Keratinocyte (primary cell): ENCODE measurements around the gene SHISA5.

Experiments used
- CTCF ChIP-seq, 3 experiments: IDR thresholded peaks in 1 of 3; conservative IDR thresholded peaks in 1 of 3; optimal IDR thresholded peaks in 1 of 3; 2 replicates in 2 of 3; 3 replicates in 1 of 3; pipeline versions ENCODE3 to v1.5.1; 2011; ENCODE audit warnings: low read length in 3 of 3, mild to moderate bottlenecking in 3 of 3, moderate library complexity in 2 of 3, control low read depth in 1 of 3, inconsistent platforms in 1 of 3; ENCODE audit not compliant: insufficient read depth in 2 of 3; ENCODE audit errors: extremely low read depth in 1 of 3
- EZH2 ChIP-seq: IDR thresholded peaks from one replicate; pipeline ENCODE4 v1.6.1; 2012; ENCODE audit warnings: inconsistent platforms, mild to moderate bottlenecking, low read length, moderate library complexity

- no peak for TF ChIP-seq CTCF (optimal IDR thresholded peaks at IDR 0.05 in 1 of 3, IDR thresholded peaks at IDR 0.05 in 1 of 3, conservative IDR thresholded peaks at IDR 0.05 in 1 of 3; ENCODE audit: extremely low read depth in 1 of 3, insufficient read depth in 2 of 3, low read length in 3 of 3)
- TF ChIP-seq EZH2 = no peak
These were observed 49.4 kb upstream of the SHISA5 start for GRCh38 chr3:48553361-48553760.
